Right renal pelvis (tissue), 4 donors: ENCODE measurements around the gene KMT5C. TPM values are rescaled to one million over a fixed set of nuclear protein-coding genes. Genes with fewer than 3 reads are reported as not detected.
"Not testable (repeated sequence)": the region's sequence is repeated elsewhere in the genome, so short reads cannot be mapped to it uniquely, and the experiment has no call there.

Experiments
- DNase-seq, 4 donors: peaks; one replicate each; pipeline ENCODE4 v3.0.0-alpha.2; 2013; ENCODE audit warnings: low read depth in 4 of 4, low spot score in 3 of 4, missing footprints in 1 of 4
- polyA plus RNA-seq, 4 donors: library from polyadenylated mRNA; unstranded; fragments of 120-200 nt; gene quantifications; one replicate each; pipeline ENCODE4 v1.2.1, GENCODE V29; 2013; ENCODE audit not compliant: insufficient read length in 4 of 4

KMT5C gene
- polyA plus RNA-seq, 4 donors = 14.0 to 25.5 (median 16.9) TPM

DNA sequence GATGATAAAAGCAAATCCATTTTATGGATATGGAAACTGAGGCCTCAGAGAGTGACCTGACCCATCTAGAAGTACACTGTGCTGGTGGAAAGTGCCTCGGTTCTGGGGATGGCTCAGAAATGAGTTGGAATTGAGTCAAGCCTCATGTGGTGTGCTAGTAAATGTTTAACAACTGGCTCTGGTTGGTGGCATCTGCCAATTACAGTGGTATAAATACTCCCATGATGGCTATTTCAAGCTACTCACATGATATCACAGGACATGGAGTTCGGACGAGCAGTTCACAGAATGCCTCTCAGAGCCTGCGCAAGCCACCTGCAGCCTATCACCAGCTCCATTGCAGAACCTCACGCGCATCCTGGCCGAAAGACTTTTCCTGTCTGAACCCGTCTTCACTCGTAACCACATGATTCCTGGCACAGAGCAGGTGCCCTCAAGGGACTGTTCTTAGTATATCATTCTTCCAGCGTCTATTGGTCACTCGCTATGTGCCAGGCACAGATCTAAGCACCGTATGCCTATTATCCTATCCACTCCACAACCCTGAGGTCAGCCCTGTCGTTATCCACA, 23.6 kb upstream of the KMT5C start:
- DNase-seq = no peak

DNA sequence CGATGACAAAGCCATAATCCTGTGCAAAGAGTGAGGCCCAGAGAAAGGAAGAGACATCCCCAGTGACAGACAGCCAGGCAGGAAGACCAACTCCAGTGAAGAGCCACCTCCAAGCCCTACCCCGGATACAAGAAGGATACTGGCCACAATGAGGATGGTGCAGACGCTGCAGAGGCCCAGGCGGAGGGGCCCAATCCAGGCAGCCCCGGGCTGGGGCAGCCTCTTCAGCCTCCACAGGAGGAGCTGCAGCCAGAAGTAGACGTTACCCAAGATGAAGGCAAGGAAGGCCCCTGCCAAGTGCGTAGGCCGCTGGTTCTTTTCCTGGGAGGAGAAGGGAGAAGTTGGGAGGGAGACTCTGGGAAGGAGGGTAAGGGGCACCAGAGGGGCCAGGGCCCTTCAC, 23.0 kb upstream of the KMT5C start:
- no peak for DNase-seq

GRCh38 chr19:55319785-55320184, 19.9 kb upstream of the KMT5C start:
- no peak for DNase-seq

DNA sequence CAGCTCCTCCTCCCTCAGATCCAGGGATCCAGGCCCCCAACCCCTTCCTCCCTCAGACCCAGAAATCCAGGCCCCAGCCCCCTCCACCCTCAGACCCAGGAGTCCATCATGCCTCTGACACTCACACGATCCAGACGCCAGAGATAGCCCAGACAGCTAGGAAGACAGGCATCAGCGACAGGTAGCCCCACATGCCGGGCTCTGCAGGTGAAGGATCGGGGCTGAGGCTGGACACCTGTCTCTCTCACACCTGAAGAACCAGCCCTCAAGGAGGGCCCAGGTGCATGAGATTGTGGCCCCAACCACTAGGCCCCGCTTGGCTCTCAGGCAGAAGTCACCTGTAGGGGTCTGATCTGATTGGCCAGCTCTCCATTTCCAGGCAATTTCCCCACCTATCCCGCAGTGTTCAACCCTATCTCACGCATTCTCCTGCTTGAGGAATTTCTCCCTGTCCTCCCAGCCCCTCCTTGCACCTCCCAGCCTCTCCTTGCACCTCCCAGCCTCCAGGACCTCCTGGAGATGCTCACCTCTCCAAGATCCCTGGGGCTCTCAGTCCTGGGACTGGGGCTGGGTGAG, 18.7 kb upstream of the KMT5C start:
- DNase-seq = no peak

DNA sequence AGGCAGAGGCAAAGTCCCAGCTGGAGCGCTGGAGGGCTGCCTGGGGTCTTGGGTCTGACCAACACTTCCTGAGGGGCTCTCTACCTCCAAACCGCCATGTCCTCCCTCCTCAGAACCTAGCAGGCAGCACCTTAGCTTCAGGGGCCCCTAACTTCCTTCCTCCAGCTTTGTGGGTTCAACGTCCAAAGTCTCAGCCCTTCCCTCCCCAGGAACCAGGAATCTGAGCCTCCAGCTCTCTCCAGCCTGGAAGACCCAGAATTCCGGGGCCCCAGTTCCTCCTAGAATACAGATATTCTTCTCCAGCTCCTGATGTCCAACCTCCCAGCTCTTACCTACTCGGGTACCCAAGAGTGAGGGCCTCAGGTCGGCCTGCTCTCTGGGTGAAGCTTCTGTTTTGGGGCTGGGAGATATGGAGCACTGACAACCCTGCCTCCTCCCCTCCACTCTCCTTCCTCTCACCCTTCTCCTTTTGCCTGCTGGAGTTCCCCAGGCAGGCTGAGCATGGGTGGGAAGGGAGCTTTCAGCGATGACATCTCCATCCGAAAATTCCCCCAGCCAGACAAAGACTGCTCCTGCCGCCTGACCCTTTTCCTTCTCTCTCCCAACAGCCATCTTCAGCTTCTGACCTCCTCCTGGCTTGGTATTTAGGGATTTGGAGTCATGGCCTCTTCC, 18.1 kb upstream of the KMT5C start:
- no peak for DNase-seq

DNA sequence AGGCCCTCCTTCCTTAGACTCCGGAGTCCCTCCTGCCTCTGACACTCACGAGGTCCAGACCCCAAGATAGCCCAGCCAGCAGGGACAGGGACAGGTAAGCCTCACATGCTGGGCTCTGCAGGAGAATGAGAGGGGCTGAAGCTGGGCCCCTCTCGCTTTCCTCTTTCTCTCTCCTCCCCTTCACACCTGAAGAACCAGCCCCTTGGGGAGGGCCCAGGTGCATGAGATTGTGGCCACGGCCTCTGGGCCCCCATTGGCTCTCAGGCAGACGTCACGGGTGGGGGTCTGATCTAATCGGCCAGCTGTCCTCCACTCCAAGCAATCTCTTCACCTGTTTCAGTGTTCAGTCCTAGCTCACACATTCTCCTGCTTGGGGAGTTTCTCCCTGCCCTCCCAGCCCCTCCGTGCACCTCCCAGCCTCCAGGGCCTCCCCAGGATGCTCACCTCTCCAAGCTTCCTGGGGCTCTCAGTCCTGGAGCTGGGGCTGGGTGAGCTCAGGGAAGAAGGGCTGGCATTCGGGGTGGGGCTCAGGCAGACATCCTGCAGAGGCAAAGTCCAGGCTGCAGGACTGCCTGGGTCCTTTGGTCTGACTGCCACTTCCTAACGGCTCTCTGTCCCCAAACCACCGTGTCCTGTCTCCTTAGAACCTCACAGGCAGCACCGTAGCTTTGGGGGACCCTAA, 17.3 kb upstream of the KMT5C start:
- no peak for DNase-seq

GRCh38 chr19:55324662-55325061, 15.0 kb upstream of the KMT5C start:
- no peak for DNase-seq

DNA sequence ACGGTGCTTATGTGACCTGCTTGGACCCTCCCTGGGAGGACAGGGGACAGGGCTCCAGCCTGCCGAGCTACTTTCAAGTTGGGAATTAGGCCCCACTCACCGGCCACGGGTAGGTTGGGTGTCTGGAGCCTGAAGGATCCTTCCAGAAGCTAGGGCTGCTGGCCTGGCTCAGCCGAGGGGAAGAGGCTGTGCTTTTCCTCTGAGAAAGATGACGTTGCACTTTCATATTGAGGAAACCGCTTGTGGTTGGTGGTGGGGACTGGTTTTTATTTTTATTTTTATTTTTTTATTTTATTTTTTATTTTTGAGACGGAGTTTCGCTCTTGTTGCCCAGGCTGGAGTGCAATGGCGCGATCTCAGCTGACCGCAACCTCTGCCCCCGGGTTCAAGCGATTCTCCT, 14.5 kb upstream of the KMT5C start, which contains the start of gene TMEM150B:
Gene TMEM150B (minus strand): TSS at position 170 of the 400 bp plus-strand sequence. CDS start 4,305 bp downstream, outside the sequence.
- DNase-seq = no peak

DNA sequence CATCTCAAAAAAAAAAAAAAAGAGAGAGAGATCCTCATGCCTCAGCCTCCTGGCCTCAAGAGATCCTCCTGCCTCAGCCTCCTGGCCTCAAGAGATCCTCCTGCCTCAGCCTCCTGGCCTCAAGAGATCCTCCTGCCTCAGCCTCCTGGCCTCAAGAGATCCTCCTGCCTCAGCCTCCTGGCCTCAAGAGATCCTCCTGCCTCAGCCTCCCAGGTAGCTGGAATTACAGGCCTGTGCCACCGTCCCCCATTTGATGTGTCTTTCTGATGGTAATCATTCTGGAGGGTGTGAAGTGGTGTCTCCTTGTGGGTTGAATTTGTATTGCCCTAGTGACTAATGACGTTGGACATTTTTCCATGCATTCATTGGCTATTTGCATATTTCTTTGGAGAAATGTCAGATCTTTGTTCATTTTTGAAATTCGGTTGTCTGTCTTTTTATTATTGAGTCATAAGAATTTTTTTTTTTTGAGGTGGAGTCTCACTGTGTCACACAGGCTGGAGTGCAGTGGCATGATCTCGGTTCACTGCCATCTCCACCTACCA, 10.8 kb upstream of the KMT5C start:
- not testable (repeated sequence) for DNase-seq

DNA sequence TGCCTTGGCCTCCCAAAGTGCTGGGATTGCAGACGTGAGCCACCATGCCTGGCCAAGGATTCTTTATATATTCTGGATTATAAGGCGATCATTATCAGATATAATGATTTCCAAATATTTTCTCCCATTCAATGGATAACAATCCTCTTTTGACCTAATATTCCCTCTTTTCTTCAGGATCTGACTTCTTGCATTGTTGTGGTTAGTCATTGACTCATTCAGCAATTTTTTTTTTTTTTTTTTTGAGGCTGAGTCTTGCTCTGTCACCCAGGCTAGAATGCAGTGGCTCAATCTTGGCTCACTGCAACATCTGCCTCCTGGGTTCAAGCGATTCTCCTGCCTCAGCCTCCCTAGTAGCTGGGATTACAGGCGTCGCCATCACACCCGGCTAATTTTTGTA, 9.9 kb upstream of the KMT5C start:
- DNase-seq = not testable (repeated sequence)

DNA sequence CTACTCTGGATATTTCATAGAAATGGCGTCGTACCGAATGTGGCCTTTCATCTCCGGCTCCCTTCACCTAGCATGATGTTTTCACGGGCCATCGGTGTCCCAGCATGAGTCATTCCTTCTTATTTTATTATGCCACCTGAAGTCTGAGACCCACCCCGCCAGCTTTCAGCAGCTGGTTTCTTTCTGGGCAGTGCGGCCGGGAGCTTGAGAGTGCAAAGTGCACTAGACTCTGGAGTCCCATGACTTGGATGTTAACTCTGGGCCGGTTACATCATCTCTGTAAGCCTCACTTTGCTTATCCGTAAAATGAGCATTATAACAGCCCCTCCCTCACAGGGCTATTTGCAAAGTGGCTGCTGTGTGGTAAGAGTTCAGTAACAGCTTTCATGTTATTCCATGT, 5.8 kb upstream of the KMT5C start:
- no peak for DNase-seq

DNA sequence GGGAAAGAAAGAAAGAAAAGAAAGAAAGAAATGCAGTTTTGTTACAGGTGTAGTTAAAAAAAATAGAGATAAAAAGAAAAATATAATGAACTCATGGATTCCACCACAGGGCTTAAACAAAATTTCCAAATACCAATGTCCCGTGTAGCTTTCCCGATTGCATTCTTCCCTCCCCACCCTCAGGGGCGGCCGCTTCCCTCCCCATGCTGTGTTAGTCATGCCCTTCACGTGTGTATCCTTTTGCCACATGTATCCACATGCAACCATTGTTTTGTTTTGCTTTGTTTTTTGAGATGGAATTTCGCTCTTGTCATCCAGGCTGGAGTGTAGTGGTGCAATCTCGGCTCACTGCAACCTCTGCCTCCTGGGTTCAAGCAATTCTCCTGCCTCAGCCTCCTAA, 3.6 kb upstream of the KMT5C start:
- DNase-seq = no peak

- no peak for DNase-seq
These were observed 460 bp downstream of the KMT5C start for GRCh38 chr19:55339889-55340783.

GRCh38 chr19:55340784-55341147, 1.1 kb downstream of the KMT5C start:
- no peak for DNase-seq

DNA sequence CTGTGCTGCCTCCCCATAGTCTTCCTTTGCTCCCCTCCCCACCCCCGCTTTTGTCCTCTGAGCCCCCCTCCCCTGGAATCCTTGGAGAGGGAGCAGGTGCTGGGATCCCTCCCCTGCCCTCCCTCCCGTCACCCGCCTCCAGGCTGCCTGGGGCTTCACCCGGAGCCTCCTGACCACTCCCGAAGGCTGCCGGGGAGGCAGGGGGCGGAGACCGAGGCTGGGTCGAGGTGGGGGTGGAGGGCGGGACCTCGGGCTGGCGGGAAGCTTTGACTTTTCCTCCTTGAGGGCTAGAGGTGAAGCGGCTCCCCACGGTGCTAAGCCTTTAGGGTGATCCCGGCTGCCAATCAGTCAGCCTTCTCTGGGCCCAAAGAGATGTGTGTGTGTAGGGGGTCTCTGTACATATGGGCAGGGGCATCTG, 1.5 kb downstream of the KMT5C start:
- DNase-seq = no peak

GRCh38 chr19:55341595-55342531, 2.2 kb downstream of the KMT5C start:
- DNase-seq = no peak

GRCh38 chr19:55344444-55344843, 4.8 kb downstream of the KMT5C start:
- DNase-seq = no peak

DNA sequence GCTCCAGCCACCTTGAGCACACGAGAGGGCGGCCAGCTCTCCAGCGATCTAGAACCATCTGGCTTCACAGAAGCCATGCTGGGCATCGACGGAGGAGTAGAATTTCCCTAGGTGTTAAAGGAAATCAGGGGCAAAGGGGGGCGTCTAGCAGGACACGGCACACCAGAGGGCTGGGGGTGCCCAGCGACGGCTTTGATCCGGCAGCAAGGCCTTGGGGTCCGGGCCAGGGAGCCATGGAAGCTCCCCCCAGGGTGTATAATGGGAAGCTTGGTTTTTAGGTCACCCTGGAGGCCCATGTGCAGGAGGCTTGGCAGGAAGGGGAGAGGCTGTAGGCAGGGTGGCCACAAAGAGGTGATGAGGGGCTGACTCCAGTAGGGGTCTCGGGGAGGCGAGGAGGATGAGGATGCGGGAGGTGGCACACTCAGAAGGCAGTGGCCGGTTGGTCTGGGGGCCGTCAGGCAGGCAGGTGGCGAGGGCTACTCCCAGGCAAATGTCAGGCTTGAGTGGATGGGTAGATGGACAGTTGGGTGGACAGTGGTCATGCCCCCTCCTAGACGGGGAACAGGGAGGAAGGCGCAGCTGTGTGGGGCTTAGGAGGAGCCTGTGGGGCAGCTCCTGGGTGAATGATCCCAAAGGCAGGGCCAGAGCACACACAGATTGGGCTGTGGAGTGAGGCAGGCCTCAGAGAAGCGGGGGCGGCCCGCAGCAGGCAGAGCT, 5.6 kb downstream of the KMT5C start:
- no peak for DNase-seq
